Activated T-helper 1 cell treated with anti-CD3 and anti-CD28 coated beads, Interleukin-12 subunit alpha, Interleukin-12 subunit beta, Interleukin-2, Interleukin-4 antibody, amounts not matched to agents 30 ng/mL and 10 ng/mL and 1 ng/mL, durations not matched to agents 14 hours and 24 hours and 36 hours (primary cell): ENCODE results near the gene BUD23. TPM values are rescaled to one million over a fixed set of nuclear protein-coding genes. Genes with fewer than 3 reads are reported as not detected.
"Not testable (repeated sequence)": the region's sequence is repeated elsewhere in the genome, so short reads cannot be mapped to it uniquely, and the experiment has no call there.

Experiments used
- DNase-seq: peaks from one replicate; pipeline ENCODE4 v3.0.0; 2021; ENCODE audit warnings: low spot score
- H3K27ac Mint-ChIP-seq: one replicate; pipeline ENCODE4 v1.8.0; 2021; ENCODE audit warnings: mild to moderate bottlenecking, mixed read lengths
- H3K27me3 Mint-ChIP-seq: one replicate; pipeline ENCODE4 v1.8.0; 2022; ENCODE audit warnings: mild to moderate bottlenecking, moderate library complexity, mixed read lengths; ENCODE audit not compliant: insufficient read depth
- H3K36me3 Mint-ChIP-seq: one replicate; pipeline ENCODE4 v1.8.0; 2021; ENCODE audit warnings: low read depth, mixed read lengths
- H3K4me1 Mint-ChIP-seq: one replicate; pipeline ENCODE4 v1.8.0; 2021; ENCODE audit warnings: low read depth, mixed read lengths
- H3K4me3 Mint-ChIP-seq: one replicate; pipeline ENCODE4 v1.8.0; 2021; ENCODE audit warnings: mild to moderate bottlenecking, moderate library complexity, mixed read lengths
- H3K9me3 Mint-ChIP-seq: one replicate; pipeline ENCODE4 v1.8.0; 2021; ENCODE audit warnings: mixed read lengths
- intact Hi-C: fragments of 100-400 bp; cut with micrococcal nuclease; formaldehyde crosslinking; loops from one replicate; pipeline ENCODE4 v1.15.1; 2024
- total RNA-seq: library from RNA; stranded (reverse); gene quantifications from 2 replicates; pipeline ENCODE4 v1.2.3, GENCODE V29; 2022

The BUD23 gene
- total RNA-seq, 1 donor from 2014 or later: 128 TPM

DNA sequence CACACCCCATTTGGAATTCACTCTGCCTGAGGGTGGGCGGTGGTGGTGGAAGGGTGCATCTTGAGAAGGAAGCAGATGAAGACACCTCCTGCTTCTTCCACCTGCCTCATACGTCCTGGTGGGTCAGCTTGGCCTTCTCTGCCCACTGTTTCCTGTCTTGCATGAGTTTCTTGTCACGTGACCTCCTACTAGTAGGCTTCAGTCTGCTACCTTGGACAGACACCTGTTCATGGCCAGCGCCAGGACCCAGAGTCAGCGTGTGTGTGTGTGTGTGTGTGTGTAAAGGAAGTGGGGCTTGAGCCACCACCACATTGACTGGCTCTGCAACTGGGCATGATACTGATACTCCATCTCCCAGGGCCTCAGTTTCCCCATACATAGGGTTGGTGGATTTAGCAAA, 32.9 kb upstream of the BUD23 start:
- Mint-ChIP-seq H3K36me3 (no peaks in the 10 kb centered on the region), H3K9me3 (no peaks in the 10 kb centered on the region), H3K4me3 (no peak overlapping the region), H3K4me1 (no peaks in the 10 kb centered on the region), H3K27me3 (peaks cover 44% of the 10 kb centered on the region), H3K27ac (no peak overlapping the region)
- no peak for DNase-seq
- intact Hi-C loops: no loop called here

DNA sequence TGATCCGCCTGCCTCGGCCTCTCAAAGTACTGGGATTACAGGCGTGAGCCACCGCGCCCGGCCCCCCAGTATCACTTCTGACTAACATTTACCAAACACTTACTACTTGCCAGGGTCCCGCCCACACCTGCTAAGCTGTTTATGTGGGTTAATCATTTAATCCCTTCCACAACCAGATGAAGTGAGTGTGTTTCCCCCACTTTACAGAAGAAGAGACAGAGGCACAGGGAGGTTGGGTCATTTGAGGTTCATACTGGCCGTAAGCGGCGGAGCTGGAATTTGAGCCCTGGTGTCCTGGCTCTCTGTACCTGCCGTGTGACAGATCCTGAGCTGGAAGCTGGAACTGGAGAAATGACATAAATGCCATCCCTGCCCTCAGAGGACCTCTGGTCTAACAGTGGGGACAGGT, 30.9 kb upstream of the BUD23 start:
- no peaks in the 10 kb centered on the region for H3K9me3 Mint-ChIP-seq
- H3K4me3 Mint-ChIP-seq: no peak overlapping the region
- no peak overlapping the region for H3K27ac Mint-ChIP-seq
- H3K4me1 Mint-ChIP-seq: no peaks in the 10 kb centered on the region
- H3K27me3 Mint-ChIP-seq: peaks cover 27% of the 10 kb centered on the region
- no peaks in the 10 kb centered on the region for H3K36me3 Mint-ChIP-seq
- DNase-seq: no peak
- intact Hi-C loops: no loop called here

DNA sequence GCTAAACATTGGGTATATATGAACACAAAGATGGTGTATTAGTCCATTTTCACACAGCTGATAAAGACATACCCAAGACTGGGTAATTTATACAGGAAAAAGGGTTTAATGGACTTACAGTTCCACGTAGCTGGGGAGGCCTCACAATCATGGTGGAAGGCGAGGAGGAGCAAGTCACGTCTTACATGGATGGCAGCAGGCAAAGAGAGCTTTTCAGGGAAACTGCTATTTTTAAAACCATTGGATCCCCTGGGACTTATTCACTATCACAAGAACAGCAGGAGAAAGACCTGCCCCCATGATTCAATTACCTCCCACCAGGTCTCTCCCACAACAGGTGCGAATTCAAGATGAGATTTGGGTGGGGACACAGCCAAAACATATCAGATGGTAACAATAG, 28.1 kb upstream of the BUD23 start:
- H3K4me1 Mint-ChIP-seq, H3K27ac Mint-ChIP-seq, DNase-seq, H3K9me3 Mint-ChIP-seq, intact Hi-C loops, H3K4me3 Mint-ChIP-seq, H3K36me3 Mint-ChIP-seq: not testable (repeated sequence)
- H3K27me3 Mint-ChIP-seq: peaks cover 11% of the 10 kb centered on the region

DNA sequence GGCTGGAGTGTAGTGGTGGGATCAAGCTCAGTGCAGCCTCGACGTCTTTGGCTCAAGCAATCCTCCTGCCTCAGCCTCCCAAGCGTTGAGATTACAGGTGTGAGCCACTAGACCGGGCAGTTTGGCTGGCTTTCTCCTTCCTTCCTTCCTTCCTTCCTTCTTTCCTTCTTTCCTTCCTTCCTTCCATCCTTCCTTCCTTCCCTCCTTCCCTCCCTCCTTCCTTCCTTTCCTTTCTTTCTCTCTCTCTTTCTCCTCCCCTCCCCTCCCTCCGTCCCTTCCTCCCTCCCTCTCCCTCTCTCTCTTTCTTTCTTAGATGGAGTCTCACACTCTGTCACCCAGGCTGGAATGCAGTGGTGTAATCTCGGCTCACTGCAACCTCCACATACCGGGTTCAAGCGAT, 23.4 kb upstream of the BUD23 start:
- Mint-ChIP-seq H3K27me3 (peaks cover 18% of the 10 kb centered on the region), H3K9me3 (peaks cover 5% of the 10 kb centered on the region), H3K27ac (no peak overlapping the region), H3K36me3 (no peaks in the 10 kb centered on the region), H3K4me3 (no peak overlapping the region), H3K4me1 (no peaks in the 10 kb centered on the region)
- no peak for DNase-seq
- intact Hi-C loops: no loop called here

DNA sequence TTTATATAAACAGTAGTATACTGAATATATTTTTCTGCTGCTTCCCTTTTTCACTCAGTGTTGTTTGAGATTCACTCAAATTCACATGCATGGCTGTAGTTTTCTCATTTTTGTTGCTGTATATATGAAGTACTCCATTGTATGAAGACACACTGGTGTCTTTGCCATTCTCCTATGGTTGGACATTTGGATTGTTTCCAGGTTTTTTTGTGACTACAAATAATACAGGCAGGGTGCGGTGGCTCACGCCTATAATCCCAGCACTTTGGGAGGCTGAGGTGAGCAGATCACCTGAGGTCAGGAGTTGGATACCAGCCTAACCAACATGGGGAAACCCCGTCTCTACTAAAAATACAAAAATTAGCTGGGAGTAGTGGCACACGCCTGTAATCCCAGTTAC, 22.8 kb upstream of the BUD23 start:
- not testable (repeated sequence) for H3K9me3 Mint-ChIP-seq, H3K4me3 Mint-ChIP-seq

DNA sequence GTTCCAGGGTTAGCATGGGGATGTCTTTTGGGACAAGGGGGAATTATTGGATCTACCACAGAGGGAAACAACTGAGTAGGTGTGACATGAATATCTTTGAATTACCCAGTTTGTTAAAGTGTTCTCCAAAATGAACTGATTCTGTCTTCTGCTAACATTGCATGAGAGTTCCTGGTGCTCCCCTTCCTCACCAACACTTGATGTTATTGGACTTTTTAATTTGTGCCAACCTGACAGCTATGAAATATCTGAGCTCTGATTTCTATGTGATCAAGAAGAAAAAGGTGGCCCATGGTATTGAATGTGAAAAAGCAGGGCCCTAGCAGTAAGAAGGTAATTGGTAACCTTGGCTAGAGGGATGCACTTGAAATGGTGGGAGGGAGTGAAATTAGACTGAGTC, 20.4 kb upstream of the BUD23 start:
- Mint-ChIP-seq H3K4me3 (no peak overlapping the region), H3K27ac (no peak overlapping the region), H3K9me3 (peaks cover 5% of the 10 kb centered on the region), H3K27me3 (peaks cover 24% of the 10 kb centered on the region), H3K36me3 (no peaks in the 10 kb centered on the region), H3K4me1 (no peaks in the 10 kb centered on the region)
- intact Hi-C loops: no loop called here
- no peak for DNase-seq

More for the DNA sequence above, 22.8 kb upstream of the BUD23 start:
- DNase-seq, H3K4me1 Mint-ChIP-seq, intact Hi-C loops, H3K27ac Mint-ChIP-seq, H3K36me3 Mint-ChIP-seq: not testable (repeated sequence)
- H3K27me3 Mint-ChIP-seq: peaks cover 20% of the 10 kb centered on the region

DNA sequence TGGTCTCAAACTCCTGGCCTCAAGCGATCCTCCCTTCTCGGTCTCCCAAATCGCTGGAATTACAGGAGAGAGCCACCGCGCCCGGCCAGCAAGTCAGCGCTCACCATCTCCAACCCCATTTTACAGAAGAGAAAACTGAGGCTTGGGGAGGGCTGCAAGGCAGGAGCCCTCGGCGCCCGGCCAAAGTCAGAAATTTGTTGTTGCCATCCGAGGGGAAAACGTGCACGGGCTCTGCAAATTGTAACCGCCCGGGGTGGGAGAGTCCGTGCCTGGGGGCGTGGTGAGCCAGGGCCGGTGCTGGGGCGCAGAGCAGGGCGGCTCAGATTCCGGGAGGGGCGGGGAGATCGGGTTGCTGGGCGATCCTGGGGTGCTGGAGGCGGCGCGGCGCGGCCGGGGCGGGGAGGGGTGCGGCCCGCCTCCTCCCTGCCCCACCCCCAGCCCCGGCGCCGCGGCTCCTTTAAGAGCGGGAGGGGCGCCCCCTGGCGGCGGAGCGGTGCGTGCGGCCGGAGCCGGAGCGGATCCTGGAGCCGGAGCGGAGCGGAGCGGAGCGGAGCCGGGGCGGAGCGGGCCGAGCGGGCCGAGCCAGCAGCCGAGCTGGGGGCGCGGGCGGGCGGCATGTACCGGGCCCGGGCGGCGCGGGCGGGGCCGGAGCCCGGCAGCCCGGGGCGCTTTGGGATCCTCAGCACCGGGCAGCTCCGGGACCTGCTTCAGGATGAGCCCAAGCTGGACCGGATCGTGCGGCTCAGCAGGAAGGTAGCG, 15.9 kb upstream of the BUD23 start, which contains the start of gene VPS37D:
VPS37D (plus strand) TSS at position 488 of the 759 bp plus-strand sequence; CDS start at position 616, 128 bp downstream.
- Mint-ChIP-seq H3K4me3 (peak within 1 kb of the TSS; percentile 78), H3K9me3 (peaks cover 5% of the 10 kb centered on the region), H3K4me1 (peaks cover 7% of the 10 kb centered on the region), H3K27me3 (peaks cover 36% of the 10 kb centered on the region), H3K36me3 (no peaks in the 10 kb centered on the region), H3K27ac (no peak within 1 kb of the TSS)
- intact Hi-C loops: loop anchor here (1.0 kb wide), 8 partner anchors 16 to 145 kb away; partner anchors contain the start of genes ABHD11, BAZ1B, BCL7B and BUD23
- DNase-seq: peak; percentile 91

DNA sequence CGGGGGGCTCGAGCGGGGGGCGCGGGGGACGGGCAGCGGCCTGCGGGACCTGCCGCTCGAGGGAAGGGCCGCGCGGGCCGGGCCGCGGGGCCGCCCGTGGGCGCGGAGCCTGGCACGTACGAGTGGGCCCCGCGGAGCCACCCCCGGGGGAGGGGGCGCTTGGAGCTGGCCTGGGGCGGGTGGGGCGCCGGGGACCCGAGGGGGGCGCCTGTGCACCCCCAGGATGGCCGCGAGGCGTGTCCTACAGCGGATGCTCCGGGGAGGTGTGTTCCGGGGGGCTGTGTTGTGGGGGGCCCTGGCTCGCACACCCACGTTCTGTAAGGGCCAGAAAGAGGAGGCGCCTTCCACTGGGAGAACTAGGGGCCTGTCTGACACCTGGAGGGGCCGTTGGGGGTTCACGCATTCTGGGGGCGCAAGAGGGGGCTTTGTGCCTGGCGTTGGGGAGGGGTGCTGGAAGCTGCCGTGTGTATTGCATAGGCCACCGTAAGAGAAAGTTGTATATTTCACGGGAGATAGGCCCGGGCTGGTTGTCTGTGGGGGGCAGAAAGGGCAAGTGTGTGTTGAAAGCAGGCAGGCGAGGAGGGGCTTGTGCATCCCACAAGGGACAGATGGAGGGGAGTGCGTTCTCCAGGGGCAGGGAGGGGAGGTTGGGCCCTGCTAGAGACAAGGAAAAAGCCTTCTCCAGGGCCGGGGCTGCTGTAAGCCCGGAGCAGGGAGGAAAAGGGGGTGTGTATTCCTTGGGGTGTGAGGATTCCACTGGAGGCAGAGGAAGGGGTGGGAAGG, 15.1 kb upstream of the BUD23 start:
- intact Hi-C loops: no loop called here
- no peaks in the 10 kb centered on the region for H3K36me3 Mint-ChIP-seq
- H3K4me3 Mint-ChIP-seq: peak overlapping the region; percentile 74
- H3K27me3 Mint-ChIP-seq: peaks cover 33% of the 10 kb centered on the region
- no peak overlapping the region for H3K27ac Mint-ChIP-seq
- peaks cover 7% of the 10 kb centered on the region for H3K4me1 Mint-ChIP-seq
- DNase-seq: no peak
- peaks cover under 1% of the 10 kb centered on the region for H3K9me3 Mint-ChIP-seq

DNA sequence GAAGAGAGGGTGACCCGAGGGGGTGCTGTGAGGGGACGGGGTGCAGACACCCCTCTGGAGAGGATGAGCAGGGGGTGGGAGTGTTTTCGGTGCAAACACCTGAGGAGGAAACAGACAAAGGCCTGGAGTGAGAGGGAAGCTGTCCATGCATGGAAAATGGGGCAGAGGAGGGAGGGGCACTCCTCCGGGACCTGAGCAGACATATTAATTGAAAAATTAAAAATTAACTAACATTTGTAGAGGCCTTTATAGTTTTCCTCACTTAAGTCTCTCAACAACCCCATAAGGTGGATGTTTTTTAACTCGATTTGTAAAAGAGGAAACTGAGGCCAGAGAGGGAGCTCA, 14.5 kb upstream of the BUD23 start:
- Mint-ChIP-seq H3K4me3 (peak overlapping the region; percentile 74), H3K9me3 (no peaks in the 10 kb centered on the region)

DNA sequence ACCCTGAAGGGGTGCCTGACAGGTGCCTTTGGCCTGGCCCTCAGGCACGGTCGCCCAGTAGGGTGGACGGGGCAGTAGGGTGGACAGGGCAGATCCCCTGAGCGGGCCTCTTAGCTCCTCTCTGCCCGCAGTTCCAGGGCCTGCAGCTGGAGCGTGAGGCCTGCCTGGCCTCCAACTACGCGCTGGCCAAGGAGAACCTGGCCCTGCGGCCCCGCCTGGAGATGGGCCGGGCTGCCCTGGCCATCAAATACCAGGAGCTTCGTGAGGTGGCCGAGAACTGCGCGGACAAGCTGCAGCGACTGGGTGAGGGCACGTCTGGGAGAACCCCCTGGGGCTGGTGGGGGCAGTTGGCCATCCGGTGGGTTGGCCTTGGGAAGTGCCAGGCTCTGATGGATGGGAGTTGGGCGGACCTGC, 14.1 kb upstream of the BUD23 start:
- H3K36me3 Mint-ChIP-seq: no peaks in the 10 kb centered on the region
- H3K9me3 Mint-ChIP-seq: no peaks in the 10 kb centered on the region
- no peak overlapping the region for H3K4me3 Mint-ChIP-seq

More for the DNA sequence above, 14.5 kb upstream of the BUD23 start:
- intact Hi-C loops: no loop called here
- DNase-seq: no peak
- H3K27me3 Mint-ChIP-seq: peaks cover 32% of the 10 kb centered on the region
- no peak overlapping the region for H3K27ac Mint-ChIP-seq
- H3K4me1 Mint-ChIP-seq: peaks cover 7% of the 10 kb centered on the region
- H3K36me3 Mint-ChIP-seq: no peaks in the 10 kb centered on the region

DNA sequence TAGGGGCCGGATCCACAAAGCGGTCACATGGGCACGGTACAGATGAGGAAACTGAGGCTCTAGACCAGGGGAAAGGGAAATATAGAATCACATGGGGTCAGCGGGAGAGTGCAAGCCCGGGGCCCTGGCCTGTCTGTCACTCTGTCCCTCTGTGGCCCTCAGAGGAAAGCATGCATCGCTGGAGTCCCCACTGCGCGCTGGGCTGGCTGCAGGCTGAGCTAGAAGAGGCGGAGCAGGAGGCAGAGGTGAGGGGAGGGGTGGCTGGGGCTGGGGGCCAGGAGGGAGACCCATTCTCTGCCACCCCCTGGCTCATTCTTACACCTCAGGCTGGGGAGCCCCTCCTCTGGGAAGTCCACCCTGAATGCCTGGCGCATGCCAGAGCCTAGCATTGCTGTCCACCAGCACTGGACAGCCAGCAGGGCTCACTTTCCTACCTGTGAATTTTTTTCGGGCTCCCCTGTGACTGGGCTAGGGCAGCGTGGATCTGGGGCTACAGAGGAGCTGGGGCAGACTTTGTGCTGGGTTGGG, 13.5 kb upstream of the BUD23 start:
- no peak for DNase-seq
- Mint-ChIP-seq H3K27me3 (peaks cover 28% of the 10 kb centered on the region), H3K36me3 (no peaks in the 10 kb centered on the region), H3K4me1 (peaks cover 7% of the 10 kb centered on the region), H3K27ac (no peak overlapping the region), H3K4me3 (peak overlapping the region; percentile 22), H3K9me3 (no peaks in the 10 kb centered on the region)
- intact Hi-C loops: no loop called here

More for the DNA sequence above, 14.1 kb upstream of the BUD23 start:
- Mint-ChIP-seq H3K27me3 (peaks cover 30% of the 10 kb centered on the region), H3K27ac (no peak overlapping the region), H3K4me1 (peaks cover 7% of the 10 kb centered on the region)
- no peak for DNase-seq
- intact Hi-C loops: no loop called here

DNA sequence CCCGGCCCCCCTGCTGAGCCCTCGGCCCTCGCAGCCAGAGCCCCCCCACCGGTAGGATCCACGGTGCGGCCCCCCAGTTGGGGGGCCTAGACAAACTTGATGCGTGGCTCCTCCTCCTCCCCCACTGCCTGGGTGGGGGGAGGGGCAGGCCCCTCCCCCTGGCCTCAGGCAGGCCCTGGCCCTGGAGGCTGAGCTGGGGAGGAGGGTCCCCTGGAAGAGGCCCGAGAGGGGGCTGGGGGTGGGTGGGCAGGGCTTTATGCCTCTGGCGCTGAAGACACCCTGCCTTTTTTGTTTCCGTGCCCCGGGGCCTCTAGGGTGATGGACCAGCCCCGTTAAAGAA, 12.1 kb upstream of the BUD23 start:
- peaks cover 20% of the 10 kb centered on the region for H3K27me3 Mint-ChIP-seq
- DNase-seq: no peak
- H3K9me3 Mint-ChIP-seq: no peaks in the 10 kb centered on the region
- H3K27ac Mint-ChIP-seq: no peak overlapping the region
- intact Hi-C loops: no loop called here
- H3K4me3 Mint-ChIP-seq: no peak overlapping the region
- H3K4me1 Mint-ChIP-seq: peaks cover 7% of the 10 kb centered on the region
- H3K36me3 Mint-ChIP-seq: no peaks in the 10 kb centered on the region

DNA sequence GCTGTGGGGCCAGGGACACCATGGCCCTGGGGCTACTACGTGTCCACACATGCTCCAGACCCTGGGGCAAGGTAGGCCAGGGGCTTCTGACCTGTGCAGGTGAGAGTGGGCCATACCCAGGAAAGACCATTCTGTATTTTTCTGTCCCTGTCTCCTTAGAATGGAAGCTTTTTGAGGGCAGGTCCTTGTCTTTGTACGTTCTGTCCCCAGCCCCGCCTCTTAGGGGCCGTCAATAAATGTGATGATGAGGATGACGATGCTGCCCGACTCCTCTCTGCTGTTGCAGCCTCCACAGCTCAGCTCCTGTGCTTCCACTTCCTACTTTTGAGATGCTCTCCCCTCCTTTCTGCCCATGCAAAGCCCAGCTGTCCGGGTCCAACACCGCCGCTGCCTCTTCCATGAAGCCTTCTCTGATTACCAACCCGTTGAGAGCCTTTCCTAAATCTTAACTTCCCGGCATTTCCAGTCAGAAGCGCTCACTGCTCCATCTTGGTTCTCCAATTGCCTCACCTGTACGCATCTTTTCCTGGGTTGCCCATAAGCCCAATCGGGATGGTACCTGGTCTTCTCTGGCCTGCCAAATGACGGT, 11.4 kb upstream of the BUD23 start:
- Mint-ChIP-seq H3K9me3 (no peaks in the 10 kb centered on the region), H3K4me3 (no peak overlapping the region), H3K27ac (no peak overlapping the region), H3K36me3 (no peaks in the 10 kb centered on the region), H3K27me3 (peaks cover 20% of the 10 kb centered on the region), H3K4me1 (peaks cover 7% of the 10 kb centered on the region)
- DNase-seq: no peak
- intact Hi-C loops: no loop called here
